Fibroblast of skin of abdomen (primary cell): ENCODE measurements around the gene KIAA1328.

Experiments used
- DNase-seq: peaks from one replicate; pipeline ENCODE4 v3.0.0-alpha.2; 2013

KIAA1328 gene

DNA sequence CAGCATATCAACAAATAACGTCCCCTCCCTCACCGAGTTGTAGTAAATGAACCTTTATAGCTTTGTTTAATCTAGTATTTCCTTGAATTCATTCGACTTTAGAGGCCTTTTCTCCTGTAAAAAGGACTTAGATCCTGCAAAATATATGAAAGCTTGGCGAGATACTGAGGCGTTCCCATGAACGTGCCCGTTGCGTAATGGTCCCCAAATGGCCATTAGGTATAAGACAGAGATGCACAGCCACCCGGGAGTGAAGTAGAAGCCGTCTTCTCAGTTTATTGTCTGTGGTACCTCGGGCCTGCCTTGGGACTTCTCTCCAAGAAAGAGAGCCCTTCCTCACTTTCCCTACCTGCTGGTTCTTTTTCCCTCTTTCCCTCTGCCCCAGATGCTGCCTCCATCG, 426.0 kb downstream of the KIAA1328 start:
- no peak for DNase-seq

DNA sequence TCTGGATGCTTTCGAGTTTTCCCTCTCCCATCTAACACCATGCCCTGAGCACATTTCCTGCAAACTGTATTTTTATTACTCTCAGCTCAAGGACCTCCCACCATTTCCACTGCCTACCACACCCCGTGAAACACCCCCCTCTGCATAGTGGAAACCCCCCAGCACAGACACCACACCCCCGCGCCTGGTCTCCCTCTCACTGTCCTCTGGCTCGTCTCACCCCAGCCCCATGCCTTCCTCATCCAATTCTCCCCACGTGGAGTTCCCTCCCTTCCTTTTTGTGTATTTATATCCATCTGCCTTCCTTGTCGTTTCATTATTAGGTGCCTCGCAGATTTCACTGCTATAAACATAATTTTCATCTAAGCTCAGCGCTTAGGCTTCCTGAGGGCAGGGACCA, 429.2 kb downstream of the KIAA1328 start:
- DNase-seq = no peak

DNA sequence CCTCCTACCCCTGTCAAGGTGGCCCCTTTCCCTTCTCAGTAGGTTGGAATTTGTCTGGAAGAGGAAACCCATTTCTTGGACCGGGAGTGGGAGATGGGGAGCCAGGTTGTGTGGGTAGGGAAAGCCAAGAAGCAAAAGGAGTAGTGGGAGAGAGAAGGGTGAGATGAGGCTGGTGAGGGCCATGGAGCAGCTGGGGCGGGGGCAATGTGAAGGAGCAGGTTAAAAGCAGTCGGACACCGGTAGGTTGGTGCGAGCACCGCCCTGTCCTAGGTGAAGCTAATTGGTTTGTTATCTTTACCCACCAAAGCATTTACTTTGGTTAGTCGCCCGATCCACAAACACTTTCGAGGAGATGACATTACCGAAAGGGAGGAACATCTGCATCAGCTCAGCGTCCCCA, 429.9 kb downstream of the KIAA1328 start:
- no peak for DNase-seq

DNA sequence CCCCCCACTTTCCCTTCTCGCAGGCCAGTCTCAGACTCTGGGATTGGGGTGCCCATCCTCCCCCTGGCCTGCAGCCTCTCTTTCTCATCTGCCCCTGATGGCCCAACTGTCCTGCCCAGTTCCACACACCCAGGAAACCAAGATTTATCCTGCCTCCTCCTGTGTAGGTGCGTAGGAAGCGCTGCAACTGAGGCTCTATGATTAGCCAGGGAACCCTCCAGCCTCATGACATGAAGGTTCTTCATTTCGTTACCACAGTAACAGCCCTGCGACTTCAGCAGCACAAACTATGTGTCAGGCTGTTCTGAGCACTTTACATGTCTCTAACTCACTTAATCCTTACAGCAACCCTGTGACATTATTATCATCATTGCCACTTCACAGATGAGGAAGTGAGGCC, 430.8 kb downstream of the KIAA1328 start:
- DNase-seq = no peak

DNA sequence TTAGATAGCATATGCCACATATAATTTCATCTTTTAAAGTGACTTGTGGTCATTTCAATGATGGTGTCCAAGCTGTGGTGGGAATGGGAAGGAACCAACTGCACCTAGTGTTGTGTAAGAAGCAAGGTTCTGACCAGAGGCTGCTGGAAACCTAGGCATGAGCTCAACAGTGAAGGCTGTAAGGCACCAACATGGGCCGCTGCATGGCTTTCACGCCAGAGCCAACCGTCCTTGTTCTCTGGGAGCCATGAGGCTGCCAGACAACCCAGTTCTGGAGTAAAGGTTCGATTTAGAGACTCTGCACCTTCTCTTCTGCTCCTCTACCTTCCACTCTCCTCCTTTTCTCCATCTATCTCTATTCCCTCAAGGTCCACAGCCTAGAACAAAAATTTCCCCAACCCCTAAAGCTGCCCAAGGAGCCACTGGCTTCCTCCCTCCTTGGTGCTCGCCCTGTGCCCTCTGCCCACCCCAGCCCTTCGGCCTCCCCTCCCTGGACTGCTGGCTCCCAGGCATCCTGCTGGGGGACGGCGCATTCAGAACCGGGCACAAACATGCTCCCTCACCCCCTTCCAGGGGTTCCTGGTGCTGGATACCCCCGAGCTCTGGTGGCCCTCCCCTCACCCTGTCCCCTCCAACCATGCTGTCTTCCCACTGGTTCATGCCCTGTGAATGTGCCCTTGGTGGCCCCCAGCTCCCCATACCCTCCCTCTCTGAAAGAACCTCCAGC, 431.6 kb downstream of the KIAA1328 start:
- no peak for DNase-seq

DNA sequence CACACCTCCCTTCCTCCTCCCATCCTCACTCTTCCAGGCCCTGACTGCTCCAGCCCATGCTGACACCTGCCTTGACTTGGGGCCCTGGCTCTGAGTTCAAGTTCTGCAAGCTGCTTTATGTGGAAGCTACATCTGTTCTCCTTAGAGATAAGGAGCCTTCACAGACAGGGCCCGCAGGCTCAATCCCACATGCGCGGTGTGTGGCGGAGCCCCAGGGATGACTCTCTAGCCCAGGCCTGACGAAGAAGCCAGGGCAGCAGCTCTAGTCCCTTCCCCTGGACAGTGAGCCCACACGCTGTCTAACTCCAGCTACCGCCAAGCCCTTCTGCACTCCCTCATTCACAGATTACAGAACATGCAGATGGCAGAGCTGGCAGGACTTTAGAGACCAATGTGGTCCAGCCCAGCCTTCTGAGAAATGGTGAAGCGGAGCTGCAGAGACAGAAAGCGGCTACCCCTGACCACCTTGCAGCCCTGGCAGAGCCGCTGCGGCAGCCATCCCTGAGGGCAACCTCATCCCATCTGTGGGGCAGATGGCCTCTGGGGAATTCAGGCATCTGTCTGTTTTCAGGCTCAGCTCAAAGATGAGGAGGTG, 432.4 kb downstream of the KIAA1328 start:
- DNase-seq = no peak

DNA sequence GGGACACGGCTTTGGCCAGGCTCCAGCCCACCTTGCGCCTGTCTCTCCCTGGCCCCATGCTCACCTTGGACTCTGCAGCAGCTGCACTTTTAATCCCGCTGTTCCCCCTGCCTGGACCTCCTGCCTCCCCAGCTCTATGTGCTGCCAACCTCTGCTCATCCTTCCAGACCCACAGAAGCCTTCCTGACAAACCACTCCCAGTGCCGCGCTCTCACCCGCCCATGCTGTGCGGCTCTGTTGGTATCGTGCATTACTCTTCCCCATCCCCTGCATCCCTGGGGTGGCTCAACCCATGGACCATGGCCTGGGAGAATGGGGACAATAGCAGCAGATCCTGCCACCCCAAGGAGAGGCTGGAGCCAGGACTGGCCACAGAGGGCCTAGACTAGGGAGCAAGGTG, 433.1 kb downstream of the KIAA1328 start:
- no peak for DNase-seq

DNA sequence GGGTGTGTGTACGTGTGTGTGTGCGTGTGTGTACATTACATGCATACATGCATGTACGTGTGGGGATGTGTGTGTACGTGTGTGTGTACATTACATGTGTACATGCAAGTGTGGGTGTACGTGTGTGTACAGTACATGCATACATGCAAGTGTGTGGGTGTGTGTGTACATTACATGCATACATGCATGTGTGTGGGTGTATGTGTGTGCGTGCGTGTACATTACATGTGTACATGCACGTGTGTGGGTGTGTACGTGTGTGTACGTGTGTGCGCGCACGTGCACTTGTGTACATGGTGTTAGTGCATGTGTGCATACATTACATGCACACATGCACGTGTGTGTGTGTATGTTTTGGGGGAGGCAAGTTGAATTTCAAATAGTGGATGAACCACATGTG, 436.0 kb downstream of the KIAA1328 start:
- DNase-seq = no peak

DNA sequence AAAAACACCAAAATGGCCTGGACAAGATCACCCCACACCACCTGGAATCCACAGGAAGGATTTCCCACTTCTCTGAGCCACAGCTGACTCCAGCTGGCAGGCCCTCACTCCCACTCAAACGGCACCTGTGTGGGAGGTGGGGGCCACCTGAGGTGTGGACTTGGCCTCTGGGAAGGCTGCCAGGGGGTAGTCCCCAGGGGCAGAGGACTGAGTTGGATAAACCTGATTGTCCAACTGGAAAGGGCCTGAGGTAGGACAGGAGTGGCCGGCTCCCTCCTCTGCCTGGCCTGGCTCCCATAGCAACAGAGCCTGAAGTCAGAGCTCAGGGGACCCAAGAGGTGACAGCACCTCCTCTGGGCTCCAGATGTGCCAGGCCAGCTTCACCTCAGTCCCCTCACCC, 436.5 kb downstream of the KIAA1328 start:
- no peak for DNase-seq

DNA sequence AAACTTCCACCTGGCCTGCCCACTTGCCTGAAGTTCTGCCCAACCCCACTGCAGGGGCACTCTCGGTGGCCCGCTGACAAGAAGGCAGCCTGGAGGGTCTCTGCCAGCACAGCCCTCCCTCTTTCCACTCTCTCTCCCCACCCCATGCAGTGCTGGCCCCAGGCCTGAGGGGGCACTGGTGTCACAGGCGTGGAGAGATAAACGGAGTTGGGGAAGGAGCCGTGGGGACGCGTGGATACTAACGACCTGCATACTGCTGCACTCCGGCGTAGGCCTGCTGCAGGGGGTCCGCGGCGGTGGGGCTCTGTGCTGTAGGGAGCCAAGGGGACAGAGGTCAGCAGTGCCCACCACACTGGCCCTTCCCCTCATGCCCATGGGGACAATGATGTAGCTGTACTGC, 437.4 kb downstream of the KIAA1328 start:
- DNase-seq = no peak

DNA sequence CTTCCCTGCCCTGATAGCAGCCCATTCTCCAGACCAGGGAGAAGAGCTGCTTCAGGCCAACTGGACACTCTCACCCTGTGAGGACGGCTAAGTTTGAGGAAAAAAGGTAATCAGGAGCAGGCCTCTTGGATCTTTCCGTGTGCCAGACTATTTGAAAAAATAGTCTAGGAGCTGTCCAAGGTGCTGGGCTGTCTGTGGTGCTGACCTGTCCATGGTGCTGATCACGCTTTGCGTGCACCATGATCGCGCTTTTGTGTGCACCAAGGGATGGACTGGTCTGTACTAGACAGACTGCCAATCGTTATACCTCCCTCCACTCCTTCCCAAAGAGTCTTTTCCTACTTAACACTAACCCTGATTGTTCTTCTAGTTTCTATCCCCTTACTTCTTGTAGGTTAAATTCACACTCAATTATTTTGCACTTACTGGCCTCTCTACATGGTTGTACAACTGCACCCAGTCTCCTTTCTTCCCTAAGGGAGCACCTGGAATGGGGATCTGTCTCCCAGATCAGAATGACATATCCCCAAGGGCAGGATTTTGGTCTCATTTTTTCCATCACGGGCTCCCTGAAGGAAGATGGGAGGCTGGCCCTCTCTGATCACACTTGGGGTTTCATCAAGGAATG, 441.2 kb downstream of the KIAA1328 start:
- DNase-seq = peak; percentile 47

DNA sequence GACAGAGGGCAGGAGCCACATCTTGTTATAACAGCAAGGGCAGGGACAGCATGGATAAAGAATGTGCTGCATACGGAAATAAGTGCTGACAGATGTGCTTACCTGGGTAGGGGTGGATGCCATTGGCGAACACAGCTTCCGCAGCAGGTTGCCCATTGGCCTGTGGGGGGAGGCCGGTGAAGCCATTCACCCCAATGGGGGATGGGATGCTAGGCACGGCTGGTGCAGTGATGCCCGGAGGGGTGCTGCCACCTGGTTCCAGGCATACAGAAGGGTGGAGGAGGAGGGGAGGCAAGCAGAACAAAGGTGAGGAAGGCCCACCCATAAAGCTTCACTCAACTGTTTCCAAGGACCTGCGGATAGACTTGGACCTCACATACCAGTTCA, 441.7 kb downstream of the KIAA1328 start:
- no peak for DNase-seq

DNA sequence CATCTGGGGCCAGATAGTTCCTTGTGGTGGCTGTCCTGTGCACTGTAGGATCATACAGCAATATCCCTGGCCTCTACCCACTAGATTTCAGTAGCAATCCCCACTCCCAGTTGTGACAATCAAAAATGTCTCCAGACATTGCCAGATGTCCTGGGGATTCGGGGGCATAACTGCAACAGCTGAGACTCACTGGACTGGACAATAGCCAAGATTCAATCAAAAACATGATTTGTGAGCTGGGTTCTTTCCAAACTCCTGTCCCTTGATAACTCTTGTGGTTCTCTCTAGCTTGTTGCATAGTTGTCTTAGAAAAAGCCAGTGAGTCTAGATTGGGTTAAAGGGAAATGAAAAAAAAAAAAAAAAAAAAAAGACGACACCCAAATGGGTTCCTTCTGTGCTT, 443.3 kb downstream of the KIAA1328 start:
- DNase-seq = no peak

DNA sequence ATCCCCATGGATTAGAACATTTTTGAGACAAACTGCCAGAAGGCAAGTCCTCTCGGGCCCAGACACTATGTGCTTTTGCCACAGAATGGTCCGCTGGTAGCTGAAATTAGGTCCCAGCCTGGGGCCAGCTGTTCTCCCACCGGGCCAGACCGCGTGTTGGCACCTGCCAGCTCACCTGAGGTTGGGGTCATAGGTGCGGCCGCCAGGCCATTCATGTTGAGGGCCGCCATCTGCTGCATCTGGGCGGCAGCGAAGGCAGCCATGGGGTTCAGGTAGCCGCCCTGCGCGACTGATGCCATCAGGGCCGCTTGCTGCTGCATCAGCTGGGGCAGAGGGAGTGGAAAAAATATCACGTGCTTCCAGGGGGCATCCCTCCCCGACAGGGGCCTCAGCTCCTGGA, 443.9 kb downstream of the KIAA1328 start:
- no peak for DNase-seq

DNA sequence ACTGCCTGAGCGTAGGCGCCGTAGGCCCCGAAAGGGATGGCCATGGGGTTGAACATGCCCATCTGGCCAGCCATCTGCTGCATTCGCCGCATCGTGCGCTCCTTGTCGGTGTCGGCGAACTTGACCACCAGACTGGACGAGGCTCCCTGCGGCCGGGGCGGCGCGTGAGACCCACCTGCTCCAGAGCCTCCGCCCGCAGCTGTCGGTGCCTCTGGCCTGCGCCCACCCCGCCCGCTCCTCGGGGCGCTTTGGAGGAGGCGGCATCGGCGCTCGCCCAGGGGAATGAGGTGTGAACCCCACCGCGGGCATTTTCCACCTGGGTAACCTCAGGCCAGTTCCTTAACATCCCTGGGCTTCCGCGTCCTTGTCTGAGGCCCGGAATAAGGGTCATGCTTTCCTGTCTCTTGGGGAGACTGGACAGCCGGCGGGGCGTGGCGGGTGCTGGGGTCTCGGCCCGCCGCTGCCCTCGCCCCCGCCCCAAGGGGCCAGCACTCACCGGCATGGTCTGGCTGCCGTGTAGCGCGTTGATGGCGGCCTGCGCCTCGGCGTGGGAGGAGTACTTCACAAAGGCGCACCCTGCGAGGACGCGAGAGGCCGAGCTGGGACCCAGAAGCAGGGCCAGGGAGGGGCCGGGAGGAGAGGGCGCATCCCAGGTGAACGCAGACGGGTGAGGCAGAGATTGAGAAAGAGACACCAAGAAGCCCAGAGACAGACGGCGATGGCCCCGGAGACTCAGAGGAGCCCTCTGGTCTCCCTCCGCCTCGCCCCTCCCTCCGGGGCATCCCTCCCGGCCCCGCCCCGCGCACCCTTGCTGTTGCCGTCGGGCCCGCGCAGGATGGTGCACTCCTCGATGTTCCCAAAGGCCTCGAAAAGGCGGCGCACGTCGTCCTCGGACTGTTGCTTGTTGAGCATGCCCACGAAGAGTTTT, 445.6 kb downstream of the KIAA1328 start:
- no peak for DNase-seq

DNA sequence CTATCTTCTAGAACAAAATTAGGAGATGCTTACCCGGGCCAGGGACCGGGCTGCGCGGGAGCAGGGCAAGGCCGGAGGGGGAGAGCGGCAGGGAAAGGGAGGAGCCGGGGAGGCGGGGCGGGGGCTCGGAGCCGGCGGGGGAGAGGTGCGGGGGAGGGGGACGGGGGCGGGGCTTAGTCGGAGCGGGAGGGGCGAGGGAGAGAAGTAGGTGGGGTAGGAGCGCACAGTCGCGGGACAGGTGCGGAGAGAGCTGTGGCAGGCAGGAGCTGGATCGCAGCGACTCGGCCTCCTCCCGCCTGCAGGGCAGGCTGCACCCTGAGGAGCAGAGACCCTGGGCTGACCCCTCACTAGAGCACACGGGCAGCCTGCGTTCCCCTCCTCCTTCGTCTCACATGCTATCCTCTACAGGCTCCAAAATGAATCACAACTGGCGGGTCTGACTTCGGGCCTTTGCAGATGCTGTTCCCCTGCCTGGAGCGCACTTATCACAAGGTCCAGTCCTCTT, 446.4 kb downstream of the KIAA1328 start:
- no peak for DNase-seq

DNA sequence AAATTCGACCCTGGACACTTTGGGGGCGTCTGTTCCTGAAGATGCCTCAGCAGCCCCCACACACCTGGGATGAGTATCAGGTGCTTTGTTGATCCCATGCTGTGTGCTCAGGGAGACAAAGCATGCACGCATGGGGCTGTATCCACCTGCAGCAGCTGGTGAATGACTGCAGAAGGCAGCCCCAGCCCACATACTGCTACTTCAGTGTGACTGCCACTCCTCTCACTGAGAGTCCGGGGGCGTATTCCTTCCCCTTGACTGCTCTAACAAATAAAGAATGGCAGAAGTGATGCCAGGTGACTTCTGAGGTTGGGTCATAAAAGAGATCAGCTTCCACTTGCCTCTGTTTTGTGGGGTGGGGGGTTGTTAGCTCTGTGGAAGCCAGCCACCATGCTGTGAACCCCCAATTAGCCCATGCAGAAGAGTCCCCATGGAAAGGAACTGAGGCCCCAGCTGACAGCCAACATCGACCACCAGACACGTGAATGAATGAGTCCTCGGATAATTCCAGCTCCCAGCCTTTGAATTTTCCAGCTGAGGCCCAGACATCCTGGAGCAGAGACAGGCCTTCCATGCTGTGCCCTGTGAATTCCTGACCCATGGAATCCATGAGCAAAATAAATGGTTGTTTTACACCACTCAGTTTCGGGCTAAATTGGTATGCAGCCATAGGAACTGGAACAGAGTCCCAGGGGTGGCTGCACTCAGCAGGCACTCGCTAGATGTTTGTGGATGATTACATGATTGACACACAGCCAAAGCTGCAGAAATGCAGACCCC, 447.4 kb downstream of the KIAA1328 start:
- DNase-seq = no peak

DNA sequence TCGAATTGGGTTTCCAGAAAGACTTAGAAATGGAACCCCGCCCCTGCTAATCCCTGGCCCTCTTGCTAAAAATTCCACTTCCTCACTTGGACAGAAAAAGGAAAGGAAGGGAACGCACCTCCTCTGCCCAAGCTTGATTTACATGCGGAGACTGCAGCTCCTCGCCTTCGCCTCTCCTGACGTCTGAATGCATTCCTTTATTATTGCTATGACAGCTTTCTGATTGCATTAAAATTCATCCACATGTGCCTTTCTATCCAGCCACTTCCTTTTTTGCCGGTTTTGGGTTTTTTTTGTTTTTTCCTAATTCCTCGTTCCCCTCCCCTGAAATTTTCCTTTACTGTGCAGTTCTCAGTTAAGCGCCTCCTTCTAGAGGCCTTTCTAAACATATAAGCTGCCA, 448.9 kb downstream of the KIAA1328 start:
- no peak for DNase-seq
